NCI-H1436 (cell line): ENCODE measurements around the gene ZNF592.

Source experiments
- DNase-seq: peaks from one replicate; lab custom pipeline; 2025; lab: John Stamatoyannopoulos, UW

The ZNF592 gene

DNA sequence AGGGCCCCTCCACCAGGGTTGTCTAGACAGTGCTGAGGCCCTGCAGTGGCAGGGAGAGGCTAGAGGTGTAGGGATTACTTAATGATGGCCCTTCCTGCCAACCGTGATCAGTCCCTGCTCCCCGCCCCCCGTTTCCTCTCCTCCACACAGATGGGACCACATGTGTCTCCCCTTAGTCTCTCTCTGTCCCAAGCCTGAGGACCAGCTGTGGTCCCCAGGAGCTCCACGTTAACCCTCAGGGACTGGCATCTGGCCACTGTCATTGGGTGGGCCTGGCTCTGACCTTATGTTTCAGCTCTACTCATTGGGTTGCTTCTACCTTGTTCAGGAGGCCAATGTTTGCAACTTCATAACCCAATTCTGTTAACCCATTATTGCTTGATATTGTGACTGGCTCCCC, 62.8 kb downstream of the ZNF592 start:
- no peak for DNase-seq

DNA sequence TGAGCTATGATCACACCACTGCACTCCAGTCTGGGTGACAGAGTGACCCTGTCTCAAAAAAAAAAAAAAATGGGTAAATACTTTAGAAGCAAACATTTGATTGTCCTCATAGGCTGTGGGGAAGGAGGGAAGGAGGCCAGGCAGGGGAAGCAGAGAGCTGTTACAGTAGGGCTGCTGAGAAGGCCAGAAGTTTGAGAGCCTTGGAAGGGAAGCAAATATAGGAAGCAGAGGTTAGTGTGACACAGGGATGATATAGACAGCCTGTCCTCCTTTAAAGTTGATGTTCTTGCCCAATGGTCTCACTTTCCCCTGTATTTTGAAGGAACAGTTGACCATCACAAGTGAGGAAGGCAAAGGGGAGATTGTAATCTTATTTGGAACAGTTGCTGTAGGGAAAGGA, 63.4 kb downstream of the ZNF592 start:
- no peak for DNase-seq

DNA sequence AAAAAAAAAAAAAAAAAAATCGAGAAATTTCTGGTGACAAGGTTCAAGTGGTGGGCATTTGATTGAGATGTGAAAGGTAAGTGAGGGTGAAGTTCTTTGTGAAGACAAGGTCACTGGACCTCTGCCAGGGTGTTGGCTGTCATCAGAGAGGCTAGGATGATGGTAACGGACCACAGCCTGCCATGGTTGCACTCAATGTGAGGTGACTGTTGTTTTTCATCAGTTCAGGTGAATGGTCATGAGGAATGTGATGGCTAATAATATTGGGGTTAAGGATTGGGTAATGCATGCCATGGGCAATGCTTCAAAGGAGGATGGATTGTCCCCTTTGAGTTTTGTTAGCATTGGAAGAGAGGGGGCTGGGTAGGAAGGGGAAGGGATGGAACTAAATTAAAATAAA, 64.5 kb downstream of the ZNF592 start:
- DNase-seq = no peak

DNA sequence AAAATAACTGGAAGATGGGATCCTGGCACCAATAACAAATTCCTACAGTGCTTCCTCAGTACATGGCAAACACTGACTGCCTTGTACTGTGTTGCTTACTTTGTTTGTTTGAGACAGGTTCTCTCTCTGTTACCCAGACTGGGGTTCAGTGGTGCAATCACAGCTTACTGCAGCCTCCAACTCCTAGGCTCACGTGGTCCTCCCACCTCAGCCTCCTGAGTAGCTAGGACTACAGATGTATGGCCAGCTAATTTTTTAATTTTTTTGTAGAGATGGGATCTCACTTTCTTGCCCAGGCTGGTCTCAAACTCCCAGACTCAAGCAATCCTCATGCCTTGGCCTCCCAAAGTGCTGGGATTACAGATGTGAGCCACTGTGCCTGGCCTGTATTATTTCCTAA, 65.0 kb downstream of the ZNF592 start:
- DNase-seq = no peak

DNA sequence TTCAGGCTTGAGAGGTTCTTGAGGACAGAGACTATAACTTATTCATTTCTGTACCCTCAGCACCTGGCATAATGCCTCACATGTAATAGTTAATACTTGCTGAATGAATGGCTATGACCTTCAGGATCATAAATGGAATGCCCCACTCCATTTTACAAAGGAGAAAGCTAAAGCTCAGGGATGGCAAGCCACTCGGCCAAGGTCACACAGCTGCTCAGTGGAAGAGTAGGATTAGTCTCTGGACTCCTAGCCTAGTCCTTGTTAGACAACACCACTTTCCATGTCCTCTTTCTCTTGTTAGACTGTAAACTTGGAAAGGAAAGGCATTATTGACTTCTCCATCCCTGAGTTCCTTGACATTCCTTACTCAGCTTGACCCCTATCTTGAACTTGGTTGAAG, 65.5 kb downstream of the ZNF592 start:
- no peak for DNase-seq

DNA sequence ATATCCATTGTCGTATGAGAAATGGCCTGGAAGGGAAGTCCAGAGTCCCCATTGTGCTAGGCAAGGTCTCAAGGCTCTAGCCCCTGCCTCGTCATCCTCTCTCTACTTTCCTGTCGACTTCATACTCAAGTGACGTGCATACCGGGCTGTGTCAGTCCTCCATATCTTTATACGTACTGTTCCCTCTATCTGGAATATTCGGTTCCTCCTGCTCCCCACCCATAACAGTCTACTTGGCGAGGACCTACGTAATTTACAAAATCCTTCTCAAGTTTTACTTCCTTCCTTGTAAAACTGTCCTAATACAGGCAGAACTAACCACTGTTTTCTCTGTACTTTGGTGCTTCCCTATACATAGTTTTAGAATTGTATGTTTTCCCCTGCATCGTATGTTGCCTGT, 66.5 kb downstream of the ZNF592 start:
- no peak for DNase-seq

DNA sequence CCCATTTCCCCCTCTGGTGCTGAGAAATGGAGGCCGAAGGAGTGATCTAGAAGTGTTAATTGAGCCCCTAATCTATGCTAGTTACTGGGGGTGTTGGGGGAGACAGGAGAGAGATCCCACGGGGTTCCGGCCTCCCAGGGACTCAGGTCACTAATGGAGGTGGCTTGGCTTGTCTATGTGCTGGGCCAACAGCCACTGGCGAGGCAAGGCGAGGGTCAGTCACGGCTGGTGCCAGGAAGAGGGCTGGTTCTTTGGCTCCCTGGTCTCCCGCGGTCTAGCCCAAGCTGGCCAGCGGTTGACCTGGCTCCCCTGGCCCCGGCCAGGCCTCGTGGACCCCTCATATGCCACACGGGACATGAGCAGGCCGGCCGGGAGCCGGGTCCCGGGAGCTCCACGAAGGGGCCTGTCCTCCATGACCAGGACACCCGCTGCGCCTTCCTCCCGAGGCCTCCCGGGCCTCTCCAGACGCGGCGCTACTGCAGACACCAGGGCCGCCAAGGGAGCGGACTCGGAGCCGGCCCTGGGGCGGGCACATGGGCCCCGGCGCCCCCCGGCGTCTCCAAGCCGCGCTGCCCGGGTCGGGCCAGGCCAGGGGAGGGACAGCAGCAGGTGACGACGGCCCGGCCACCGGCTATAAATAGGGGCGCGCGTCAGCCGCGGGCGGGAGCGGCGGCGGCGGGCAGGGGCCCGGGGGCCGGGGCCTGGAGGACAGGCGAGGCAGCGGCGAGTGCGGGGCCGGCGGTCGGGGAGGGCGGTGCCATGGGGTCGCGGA, 68.5 kb downstream of the ZNF592 start, which contains the start of gene ALPK3:
Gene ALPK3, plus strand, starts transcription at position 663 of the 772 bp plus-strand sequence. Its CDS starts 97 bp downstream, at position 760.
- DNase-seq = no peak

DNA sequence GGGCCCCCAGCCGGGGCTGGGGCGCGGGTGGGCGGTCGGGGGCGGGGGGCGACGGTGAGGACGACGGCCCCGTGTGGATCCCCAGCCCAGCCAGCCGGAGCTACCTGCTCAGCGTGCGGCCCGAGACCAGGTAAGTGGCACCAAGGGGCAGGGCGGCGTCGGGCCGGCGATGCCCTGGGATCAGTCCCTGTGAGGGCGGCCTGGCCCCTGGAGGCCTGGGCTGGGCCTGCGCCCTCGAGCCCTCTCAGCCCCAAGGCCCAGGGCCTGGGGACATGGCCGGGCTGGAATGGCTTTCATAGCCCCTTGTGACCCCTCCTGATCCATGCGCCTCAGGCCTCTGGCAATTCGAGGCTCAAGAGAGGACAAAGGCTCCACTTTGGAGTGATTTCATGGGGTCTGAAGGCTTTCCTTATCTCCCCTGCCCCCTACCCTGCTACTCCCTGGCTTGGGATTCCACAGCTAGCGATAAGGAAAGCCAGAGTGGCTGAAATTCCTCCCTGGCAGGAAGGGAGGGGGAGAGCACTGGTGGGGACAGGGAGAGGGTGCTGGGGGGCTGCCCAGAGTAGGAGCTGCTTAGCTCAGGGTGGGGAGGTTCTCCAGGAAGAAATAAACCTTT, 69.2 kb downstream of the ZNF592 start:
- DNase-seq = no peak

DNA sequence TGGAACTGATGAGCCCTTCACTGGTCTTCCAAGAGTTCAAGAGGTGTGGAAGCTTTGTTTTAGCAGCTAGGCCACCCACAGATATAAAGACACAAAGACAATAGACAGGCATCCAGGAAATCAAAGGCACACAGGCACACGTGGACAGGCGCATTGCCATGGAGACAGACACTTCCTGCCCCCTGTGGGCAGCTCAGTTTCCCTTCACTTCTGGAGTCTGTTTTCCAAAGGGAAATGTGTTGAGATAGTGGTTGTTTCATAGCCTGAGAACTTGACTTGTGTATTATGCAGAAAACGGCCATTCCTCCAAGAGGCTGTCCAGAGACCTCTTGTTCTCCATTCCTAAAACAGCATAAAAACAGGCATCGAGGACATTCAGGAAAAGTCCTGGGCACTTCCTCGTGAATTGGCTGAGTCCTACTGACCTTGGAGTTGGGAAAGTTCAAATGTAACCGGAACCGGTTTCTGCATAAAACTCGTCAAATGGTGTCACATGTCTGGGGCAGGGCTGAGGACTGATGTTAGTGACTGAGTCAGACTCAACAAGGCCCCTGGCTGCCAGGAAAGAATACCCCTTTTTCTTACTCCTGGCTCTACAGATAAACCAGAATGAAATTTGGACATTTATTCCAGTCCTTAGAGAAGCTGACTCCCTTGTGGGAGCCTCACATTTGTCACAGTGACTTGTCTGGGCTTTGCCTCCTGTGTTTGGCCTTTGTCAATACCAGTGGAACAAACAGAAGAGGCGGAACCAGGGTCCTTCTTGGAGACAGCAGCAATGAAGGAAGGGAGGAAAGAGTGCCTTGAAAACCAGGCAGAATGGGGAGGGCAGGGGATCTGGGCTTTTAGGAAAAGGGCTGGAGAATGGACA, 70.1 kb downstream of the ZNF592 start:
- DNase-seq = no peak

DNA sequence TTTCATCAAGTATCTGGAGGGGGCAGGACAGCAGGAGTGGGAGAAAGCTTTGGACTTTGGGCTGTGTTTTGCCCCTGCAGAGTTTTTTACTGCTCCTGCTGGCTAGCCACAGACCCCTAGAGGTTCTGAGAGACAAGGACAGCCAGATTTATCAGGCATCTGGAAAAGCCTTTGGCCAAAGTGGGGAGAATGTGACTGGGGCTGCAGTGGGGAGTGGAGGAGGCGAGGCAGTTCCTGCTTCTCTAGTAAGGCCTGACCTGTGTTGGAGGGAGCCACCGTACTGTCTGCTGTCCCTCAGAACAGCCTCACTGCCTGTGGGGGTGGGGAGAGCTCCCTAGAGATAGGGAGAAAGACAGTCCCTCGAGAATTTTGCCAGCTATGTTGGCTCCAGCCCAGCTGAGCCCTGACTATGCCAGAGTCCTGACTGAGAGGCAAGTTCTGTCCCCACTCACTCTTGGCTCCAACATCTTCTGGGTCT, 70.9 kb downstream of the ZNF592 start:
- no peak for DNase-seq

DNA sequence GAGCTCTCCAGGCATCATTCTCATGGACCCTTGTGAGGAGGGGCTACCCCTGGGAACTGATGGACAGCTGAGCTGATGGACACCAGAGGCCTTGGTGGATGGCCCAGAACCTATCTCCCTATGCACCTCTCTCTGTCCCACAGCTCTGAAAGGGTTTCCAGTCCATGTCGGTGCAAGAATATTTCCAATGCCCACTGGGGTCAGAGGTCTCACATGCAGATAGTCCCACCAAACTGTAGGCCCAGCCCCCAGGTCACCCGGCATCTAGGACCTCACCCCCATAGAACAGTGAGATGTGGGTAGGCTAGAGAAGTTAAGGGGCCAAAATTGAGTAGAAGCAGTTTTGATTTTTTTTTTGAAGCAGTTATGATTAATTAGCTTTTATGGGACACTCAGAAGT, 71.4 kb downstream of the ZNF592 start:
- DNase-seq = no peak

DNA sequence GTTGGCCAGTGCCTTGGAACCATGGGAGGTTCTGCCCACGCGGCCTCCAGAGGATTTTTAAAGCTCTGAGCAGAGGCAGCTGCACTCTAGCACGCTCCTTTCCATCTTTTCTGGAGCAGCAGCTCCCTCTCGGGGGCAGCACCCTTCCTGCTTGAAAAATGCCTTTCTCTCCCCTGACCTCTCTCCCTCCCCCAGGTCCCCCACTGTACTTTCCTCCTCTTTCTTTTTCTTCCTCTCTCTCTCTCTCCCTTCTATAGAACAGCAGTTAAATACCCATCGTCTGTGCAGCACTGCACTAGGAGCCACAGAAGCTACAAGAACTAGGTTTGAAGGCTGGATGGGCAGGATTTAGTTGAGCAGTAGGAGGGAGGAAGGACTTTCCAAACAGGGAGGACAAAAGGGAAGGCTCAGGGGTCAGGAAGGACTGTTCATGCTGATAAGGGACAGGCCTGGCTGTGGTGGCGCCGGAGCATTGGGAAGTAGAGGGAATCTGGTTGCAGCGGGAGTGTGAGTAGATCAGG, 73.2 kb downstream of the ZNF592 start:
- DNase-seq = no peak

DNA sequence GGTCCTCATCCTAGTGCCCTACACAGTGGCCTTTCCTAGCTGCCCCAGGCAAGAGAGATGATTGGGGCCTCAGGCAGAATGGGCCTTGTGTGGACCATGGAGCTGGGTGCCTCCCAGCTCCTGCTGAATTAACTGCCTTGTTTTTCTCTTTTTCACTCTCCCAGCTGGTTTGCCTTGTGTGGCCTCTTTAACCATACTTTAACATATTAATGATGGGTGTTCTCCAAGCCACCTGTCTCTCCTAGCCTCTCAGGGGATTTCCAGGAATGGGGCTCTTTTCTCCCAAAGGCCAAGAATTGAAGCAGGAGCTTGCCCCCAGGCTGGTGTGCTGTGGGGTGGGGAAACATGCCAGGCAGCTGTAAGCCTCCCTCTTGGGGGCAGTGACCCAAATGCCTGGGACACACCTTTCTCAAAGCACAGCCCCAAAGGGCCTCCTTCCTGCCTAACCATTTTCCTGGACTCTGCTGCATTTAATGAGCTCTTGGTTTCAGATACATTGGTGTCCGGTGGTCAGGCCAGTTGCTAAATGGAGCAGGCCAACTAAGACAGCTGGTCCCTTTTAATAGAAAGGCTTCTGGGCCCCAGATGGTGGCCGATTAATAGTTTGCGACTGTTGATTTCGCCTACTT, 74.4 kb downstream of the ZNF592 start:
- no peak for DNase-seq

DNA sequence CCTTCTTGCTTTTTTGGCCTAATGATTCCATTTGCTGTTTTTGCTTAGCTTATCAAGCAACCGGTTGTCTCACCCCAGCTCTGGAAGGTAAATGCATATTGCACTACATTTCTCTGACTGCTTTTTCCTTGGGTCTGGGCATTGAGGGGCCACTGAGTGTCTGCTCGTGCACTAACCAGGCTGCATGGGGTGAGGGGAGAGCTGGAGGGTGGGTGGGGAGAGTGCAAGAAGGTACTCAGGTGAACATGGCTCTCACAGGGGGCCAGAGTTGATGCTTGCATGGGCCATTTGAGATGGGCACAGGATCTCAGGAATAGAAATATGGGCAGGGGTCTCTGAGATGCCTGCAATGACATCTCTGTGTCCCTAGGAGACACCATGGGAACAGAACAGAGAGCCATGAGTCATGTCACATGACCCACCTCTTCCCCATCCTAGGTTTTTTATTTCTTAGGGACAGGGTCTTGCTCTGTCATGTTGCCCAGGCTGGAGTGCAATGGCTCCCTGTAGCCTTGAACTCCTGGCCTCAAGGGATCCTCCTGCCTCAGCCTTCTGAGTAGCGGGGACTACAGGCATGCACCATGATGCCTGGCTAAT, 75.0 kb downstream of the ZNF592 start:
- no peak for DNase-seq

DNA sequence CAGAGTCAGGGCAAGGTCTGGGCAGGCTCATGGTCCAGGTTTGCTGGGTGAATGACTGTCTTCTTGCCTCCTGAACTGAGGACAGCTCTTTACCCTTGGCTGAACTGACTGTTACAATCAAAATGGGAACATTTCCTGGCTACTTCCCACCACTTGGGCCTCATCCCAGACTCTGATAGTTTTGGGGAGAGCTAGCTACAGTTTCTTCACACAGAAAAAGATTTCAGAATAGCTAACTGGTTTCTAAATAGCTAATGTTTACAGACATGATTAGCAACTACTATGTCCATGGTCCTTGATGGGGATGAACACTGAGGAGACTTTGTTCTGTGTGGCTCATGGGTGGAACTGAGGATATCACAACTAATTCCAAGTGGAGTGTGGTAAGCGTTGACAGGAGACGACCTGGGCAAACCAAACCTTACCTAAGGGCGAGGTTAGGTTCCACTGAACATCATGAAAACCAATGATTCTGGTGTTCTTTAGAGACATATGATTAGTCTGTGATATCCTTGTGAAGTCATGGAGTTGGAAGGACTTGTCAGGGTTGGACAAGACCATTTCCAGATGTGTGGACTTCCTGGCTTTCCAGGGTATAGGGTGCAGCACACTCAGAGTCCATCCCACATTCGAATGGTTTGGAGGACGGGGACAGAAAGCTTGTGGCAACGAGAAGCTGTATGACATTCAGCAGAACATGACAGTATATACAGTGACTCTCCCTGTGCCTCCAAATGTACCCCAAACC, 76.0 kb downstream of the ZNF592 start:
- DNase-seq = no peak

DNA sequence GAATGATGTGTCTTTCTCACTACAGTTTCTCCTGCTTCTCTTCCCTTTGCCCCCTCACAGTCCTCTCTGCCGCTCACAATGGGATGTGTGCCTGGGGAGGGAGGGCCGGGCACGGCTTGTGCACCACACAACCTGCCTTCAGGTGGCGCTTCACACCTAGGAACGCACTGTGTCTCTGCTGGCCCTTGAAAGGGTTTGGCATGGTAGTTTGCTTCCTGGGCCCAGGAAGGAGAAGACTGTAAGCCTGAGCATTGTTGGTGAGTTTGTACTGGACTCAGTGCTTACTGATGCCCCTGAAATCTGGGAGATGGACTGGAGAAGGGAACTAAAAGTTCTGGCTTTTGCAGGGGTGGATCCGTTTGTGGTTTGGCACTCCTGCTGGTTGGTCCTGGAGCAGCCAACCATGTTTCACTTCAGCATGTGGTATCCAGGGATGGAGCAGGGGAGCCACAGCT, 78.0 kb downstream of the ZNF592 start:
- no peak for DNase-seq

DNA sequence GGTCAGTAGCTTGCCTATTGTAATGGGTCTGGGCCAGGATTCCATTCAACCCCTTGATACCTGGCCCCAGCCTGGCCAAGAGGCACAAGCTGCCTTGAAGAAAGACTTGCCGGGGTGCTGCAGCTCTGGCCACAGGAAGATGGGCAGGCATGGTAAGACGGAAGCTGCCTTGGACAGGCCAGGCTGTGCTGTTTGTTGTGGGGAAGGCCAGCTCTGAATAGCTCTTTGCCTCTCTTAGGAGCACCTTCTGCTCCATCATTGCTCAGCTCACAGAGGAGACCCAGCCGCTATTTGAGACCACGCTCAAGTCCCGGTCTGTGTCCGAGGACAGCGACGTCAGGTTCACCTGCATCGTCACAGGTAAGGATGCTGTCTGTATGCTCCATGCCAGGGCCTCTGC, 78.9 kb downstream of the ZNF592 start:
- DNase-seq = no peak

DNA sequence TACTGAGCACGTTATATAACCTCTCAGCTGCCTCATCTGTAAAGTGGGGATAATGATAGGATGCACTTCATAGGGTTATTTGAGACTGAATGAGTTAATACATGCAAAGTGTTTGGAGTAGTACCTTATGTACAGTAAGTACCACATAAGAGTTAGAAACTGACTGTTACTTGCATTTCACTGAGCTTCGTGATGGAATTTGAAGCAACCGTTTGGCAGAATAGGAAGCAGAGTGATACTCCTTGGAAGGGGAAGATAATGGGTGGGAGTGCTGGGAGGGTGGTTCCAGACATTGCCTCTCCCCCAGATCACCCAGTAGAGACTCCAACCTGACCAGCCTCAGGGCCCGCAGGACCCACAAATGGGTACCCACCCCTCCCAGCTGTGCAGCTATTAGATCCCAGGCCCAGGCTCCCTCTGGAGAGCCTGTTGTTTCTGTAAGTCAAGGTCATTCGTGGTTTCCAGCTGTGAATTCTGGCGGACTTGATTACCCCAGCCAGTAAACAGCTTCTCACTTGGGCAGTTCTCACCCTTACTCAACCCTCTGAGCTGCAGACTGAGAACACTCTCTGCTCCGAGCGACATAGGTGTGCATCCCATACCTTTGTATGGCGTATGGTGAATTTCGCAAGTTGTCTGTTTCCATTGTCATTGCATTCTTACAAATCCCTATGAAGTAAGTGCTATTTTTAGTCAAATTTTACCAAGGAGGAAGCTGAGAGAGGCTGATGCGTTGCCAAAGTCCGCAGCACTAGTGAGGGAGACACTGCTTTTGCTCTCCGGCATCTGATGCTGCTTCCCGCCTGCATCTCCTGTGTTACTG, 79.9 kb downstream of the ZNF592 start:
- DNase-seq = no peak

DNA sequence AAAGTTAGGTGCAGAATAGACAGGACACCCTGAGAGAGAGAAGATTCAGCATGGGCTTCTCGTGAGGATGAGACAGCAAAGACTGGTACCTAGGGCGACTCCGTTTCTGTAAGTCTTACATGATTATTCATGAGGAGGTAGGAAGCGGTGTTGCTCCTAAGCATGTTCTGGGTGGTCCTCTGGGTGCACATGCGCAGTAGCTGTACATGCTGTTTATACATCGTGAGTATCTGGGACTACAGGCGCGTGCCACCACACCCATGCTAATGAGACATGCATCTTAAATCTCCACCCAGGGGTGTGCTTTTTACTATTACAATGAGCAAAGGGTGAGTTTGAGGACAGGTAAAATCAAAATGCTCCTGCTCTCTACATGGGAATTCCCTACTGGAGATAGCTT, 81.0 kb downstream of the ZNF592 start:
- DNase-seq = no peak

DNA sequence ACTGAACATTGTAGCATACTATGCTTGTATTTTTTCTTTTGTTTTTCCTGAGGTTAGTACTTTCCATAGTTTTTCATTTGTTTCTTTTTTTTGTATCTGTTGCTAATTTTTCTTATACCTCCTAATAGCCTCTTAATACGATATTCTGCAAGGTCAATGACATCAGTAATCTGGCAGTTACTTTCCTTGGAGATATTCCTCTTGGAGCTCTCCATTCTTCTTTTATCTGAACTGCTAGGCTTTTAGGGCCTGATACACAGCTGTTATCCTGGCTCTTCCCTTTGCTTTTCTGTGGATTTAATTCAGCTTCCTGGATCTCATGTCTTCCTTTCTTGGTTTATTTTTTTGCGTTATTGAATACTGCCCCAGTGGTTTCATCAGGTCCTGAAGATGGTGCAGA, 81.6 kb downstream of the ZNF592 start:
- DNase-seq = no peak
